GM23338 (cell line): ENCODE results near the gene SEC63. TPM values are rescaled to one million over a fixed set of nuclear protein-coding genes. Genes with fewer than 3 reads are reported as not detected.

Experiments used
- ATAC-seq: fragments of 200-7000 bp; cut with Tn5 transposase; 3 replicates; pipeline ENCODE4 v1.9.1; 2020
- DNase-seq: peaks from one replicate; pipeline ENCODE4 v3.0.0-alpha.2; 2015; ENCODE audit warnings: low spot score
- H2AFZ ChIP-seq: fragments of 200-600 bp; sonication (generic); 2 replicates; pipeline ENCODE4 v1.8.0; 2016; ENCODE audit warnings: antibody characterized with exemption, mild to moderate bottlenecking, moderate library complexity
- H3F3A ChIP-seq: fragments of 200-600 bp; sonication (generic); replicated peaks from 2 replicates; pipeline ENCODE4 v1.8.0; 2017; ENCODE audit warnings: antibody characterized with exemption, mixed run types, low read depth
- H3K27ac ChIP-seq: fragments of 200-600 bp; sonication (generic); 2 replicates; pipeline ENCODE4 v1.6.1; 2016; ENCODE audit warnings: low read depth
- H3K27me3 ChIP-seq: fragments of 200-600 bp; sonication (generic); 2 replicates; pipeline ENCODE4 v1.8.0; 2016; ENCODE audit warnings: mild to moderate bottlenecking, mixed run types, moderate library complexity; ENCODE audit not compliant: insufficient read depth
- H3K36me3 ChIP-seq: fragments of 200-600 bp; sonication (generic); 2 replicates; pipeline ENCODE4 v1.8.0; 2016; ENCODE audit warnings: mild to moderate bottlenecking; ENCODE audit not compliant: insufficient read depth
- H3K4me1 ChIP-seq: fragments of 200-600 bp; sonication (generic); 2 replicates; pipeline ENCODE4 v1.8.0; 2016; ENCODE audit warnings: mild to moderate bottlenecking, moderate library complexity; ENCODE audit not compliant: insufficient read depth
- H3K4me2 ChIP-seq: fragments of 200-600 bp; sonication (generic); 2 replicates; pipeline ENCODE4 v1.7.1; 2017; ENCODE audit warnings: mixed run types
- H3K4me3 ChIP-seq: fragments of 200-600 bp; sonication (generic); 2 replicates; pipeline ENCODE4 v1.6.1; 2016; ENCODE audit warnings: mixed run types
- H3K79me2 ChIP-seq: fragments of 200-600 bp; sonication (generic); replicated peaks from 2 replicates; pipeline ENCODE4 v1.8.0; 2017; ENCODE audit warnings: mild to moderate bottlenecking; ENCODE audit not compliant: insufficient read depth
- H3K9me2 ChIP-seq: fragments of 200-600 bp; sonication (generic); 2 replicates; pipeline ENCODE4 v1.8.0; 2017; ENCODE audit not compliant: insufficient read depth
- H4K20me1 ChIP-seq: fragments of 200-600 bp; sonication (generic); replicated peaks from 2 replicates; pipeline ENCODE4 v1.8.0; 2017; ENCODE audit warnings: mild to moderate bottlenecking; ENCODE audit not compliant: insufficient read depth
- H3K27ac Mint-ChIP-seq: 2 replicates; pipeline ENCODE4 v1.8.0; 2020; ENCODE audit warnings: inconsistent platforms, mild to moderate bottlenecking, moderate library complexity, mixed read lengths
- H3K27me3 Mint-ChIP-seq: 3 replicates; pipeline ENCODE4 v1.8.0; 2022; ENCODE audit warnings: low read depth, mild to moderate bottlenecking, moderate library complexity, mixed read lengths, inconsistent platforms; ENCODE audit not compliant: insufficient read depth, poor library complexity
- H3K36me3 Mint-ChIP-seq: 3 replicates; pipeline ENCODE4 v1.8.0; 2021; ENCODE audit warnings: low read depth, mild to moderate bottlenecking, inconsistent platforms, moderate library complexity, mixed read lengths
- H3K4me1 Mint-ChIP-seq: 3 replicates; pipeline ENCODE4 v1.8.0; 2020; ENCODE audit warnings: mild to moderate bottlenecking, inconsistent platforms, mixed read lengths
- H3K4me3 Mint-ChIP-seq: 3 replicates; pipeline ENCODE4 v1.8.0; 2021; ENCODE audit warnings: moderate library complexity, mild to moderate bottlenecking, inconsistent platforms, mixed read lengths
- H3K9me3 Mint-ChIP-seq: 3 replicates; pipeline ENCODE4 v1.8.0; 2020; ENCODE audit warnings: moderate library complexity, mild to moderate bottlenecking, inconsistent platforms, mixed read lengths
- CREB1 ChIP-seq: fragments of 250-450 bp; sonication (Bioruptor Pico); IDR thresholded peaks from 2 replicates; pipeline ENCODE4 v1.5.0; 2020; ENCODE audit warnings: low read depth, mild to moderate bottlenecking, moderate library complexity
- CTCF ChIP-seq, 2 experiments: fragments of 200-600 bp in 1 of 2; sonication (generic) in 1 of 2; conservative IDR thresholded peaks; 2 replicates each; pipeline versions ENCODE4 v1.5.1 to v1.6.1; 2016 to 2017; ENCODE audit warnings: antibody characterized with exemption in 2 of 2, low read depth in 2 of 2, mild to moderate bottlenecking in 2 of 2, moderate library complexity in 1 of 2
- EZH2 ChIP-seq: fragments of 200-600 bp; sonication (generic); IDR thresholded peaks from one replicate; pipeline ENCODE4 v1.8.0; 2017; ENCODE audit warnings: antibody characterized with exemption, mild to moderate bottlenecking, low read depth; ENCODE audit not compliant: unreplicated experiment
- EZH2phosphoT487 ChIP-seq: fragments of 200-600 bp; sonication (generic); IDR thresholded peaks from one replicate; pipeline ENCODE4 v1.8.1; 2018; ENCODE audit warnings: antibody characterized with exemption; ENCODE audit not compliant: unreplicated experiment
- JUNB ChIP-seq: IDR thresholded peaks from one replicate; pipeline ENCODE4 v1.6.1; 2016; ENCODE audit warnings: antibody characterized with exemption; ENCODE audit not compliant: unreplicated experiment
- POLR2AphosphoS5 ChIP-seq: IDR thresholded peaks from 2 replicates; pipeline ENCODE4 v1.6.1; 2016; ENCODE audit warnings: antibody characterized with exemption, low read depth
- STAT1 ChIP-seq: IDR thresholded peaks from one replicate; pipeline ENCODE4 v1.6.1; 2016; ENCODE audit warnings: antibody characterized with exemption; ENCODE audit not compliant: unreplicated experiment
- ZNF114 ChIP-seq: fragments of 250-450 bp; sonication (Bioruptor Pico); IDR thresholded peaks from 2 replicates; pipeline ENCODE4 v1.5.0; 2020; ENCODE audit warnings: mild to moderate bottlenecking, moderate library complexity
- polyA plus RNA-seq: library from polyadenylated mRNA; unstranded; fragments of >200 nt; fragmentation: Nextera tagmentation; extraction: Ambion mirVana; gene quantifications from 2 replicates; pipeline ENCODE4 v1.2.1, GENCODE V29; 2016
- total RNA-seq: library from RNA; depleted of rRNA; stranded (reverse); fragments of >200 nt; shearing (Covaris generic); gene quantifications from 2 replicates; pipeline ENCODE4 v1.2.3, GENCODE V29; 2014
- TF ChIP-seq, protein P1 (sequence below): IDR thresholded peaks from one replicate; pipeline ENCODE4 v1.6.1; 2018; ENCODE audit warnings: antibody characterized with exemption; ENCODE audit not compliant: unreplicated experiment

The SEC63 gene
- total and polyA plus RNA-seq, 2 experiments from 2014 or later: 48.2 to 124 TPM

- TF ChIP-seq, protein P1, sequence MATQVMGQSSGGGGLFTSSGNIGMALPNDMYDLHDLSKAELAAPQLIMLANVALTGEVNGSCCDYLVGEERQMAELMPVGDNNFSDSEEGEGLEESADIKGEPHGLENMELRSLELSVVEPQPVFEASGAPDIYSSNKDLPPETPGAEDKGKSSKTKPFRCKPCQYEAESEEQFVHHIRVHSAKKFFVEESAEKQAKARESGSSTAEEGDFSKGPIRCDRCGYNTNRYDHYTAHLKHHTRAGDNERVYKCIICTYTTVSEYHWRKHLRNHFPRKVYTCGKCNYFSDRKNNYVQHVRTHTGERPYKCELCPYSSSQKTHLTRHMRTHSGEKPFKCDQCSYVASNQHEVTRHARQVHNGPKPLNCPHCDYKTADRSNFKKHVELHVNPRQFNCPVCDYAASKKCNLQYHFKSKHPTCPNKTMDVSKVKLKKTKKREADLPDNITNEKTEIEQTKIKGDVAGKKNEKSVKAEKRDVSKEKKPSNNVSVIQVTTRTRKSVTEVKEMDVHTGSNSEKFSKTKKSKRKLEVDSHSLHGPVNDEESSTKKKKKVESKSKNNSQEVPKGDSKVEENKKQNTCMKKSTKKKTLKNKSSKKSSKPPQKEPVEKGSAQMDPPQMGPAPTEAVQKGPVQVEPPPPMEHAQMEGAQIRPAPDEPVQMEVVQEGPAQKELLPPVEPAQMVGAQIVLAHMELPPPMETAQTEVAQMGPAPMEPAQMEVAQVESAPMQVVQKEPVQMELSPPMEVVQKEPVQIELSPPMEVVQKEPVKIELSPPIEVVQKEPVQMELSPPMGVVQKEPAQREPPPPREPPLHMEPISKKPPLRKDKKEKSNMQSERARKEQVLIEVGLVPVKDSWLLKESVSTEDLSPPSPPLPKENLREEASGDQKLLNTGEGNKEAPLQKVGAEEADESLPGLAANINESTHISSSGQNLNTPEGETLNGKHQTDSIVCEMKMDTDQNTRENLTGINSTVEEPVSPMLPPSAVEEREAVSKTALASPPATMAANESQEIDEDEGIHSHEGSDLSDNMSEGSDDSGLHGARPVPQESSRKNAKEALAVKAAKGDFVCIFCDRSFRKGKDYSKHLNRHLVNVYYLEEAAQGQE: no peak
- TF ChIP-seq EZH2 (no peak), JUNB (no peak), ZNF114 (CRISPR knock-in tag) (no peak), POLR2AphosphoS5 (peak; percentile 52; the same call in 1 of the 2 replicates), CREB1 (CRISPR knock-in tag) (peak; percentile 43; the same call in 1 of the 2 replicates), CTCF (conservative IDR thresholded peaks at IDR 0.05; ENCODE audit: low read depth in 2 of 2) (peak; percentile 79 to 91), STAT1 (no peak)
Observed at GRCh38 chr6:107847844-107848802, 109.9 kb downstream of the SEC63 start (continued).

- Histone ChIP-seq H3K36me3 (no peaks in the 10 kb centered on the region; the same call in 1 of the 2 replicates), H4K20me1 (no peaks in the 10 kb centered on the region), H3K27ac (no peak overlapping the region), H3K27me3 (peaks cover 10% of the 10 kb centered on the region; the same call in 1 of the 2 replicates), H3K4me3 (no peak overlapping the region), H3K79me2 (no peaks in the 10 kb centered on the region), H2AFZ (no peak overlapping the region), H3K4me2 (no peak overlapping the region), H3F3A (no peaks in the 10 kb centered on the region), H3K9me2 (no peaks in the 10 kb centered on the region), H3K4me1 (no peaks in the 10 kb centered on the region)
- ATAC-seq (no peak), DNase-seq (no peak)
- no peaks in the 10 kb centered on the region for H3K36me3 Mint-ChIP-seq
- H3K4me3 Mint-ChIP-seq: no peak overlapping the region
- TF ChIP-seq EZH2phosphoT487: no peak
- TF ChIP-seq CTCF (conservative IDR thresholded peaks at IDR 0.05; ENCODE audit: low read depth in 2 of 2): no peak
- H3K4me1 Mint-ChIP-seq: peaks cover 2% of the 10 kb centered on the region; the same call in 1 of the 3 replicates
- H3K27me3 Mint-ChIP-seq: peaks cover 16% of the 10 kb centered on the region
- no peak overlapping the region for H3K27ac Mint-ChIP-seq
- H3K9me3 Mint-ChIP-seq: no peaks in the 10 kb centered on the region; the same call in 2 of the 3 replicates
Observed at GRCh38 chr6:107846262-107846795, 111.7 kb downstream of the SEC63 start.
